ENCODE data around the gene ZNF43.
A peak's percentile ranks its signal among the peaks of the same experiment; 100 is the strongest.
"Not testable (repeated sequence)": the region's sequence is repeated elsewhere in the genome, so short reads cannot be mapped to it uniquely, and the experiment has no call there.

Gene ZNF43

DNA sequence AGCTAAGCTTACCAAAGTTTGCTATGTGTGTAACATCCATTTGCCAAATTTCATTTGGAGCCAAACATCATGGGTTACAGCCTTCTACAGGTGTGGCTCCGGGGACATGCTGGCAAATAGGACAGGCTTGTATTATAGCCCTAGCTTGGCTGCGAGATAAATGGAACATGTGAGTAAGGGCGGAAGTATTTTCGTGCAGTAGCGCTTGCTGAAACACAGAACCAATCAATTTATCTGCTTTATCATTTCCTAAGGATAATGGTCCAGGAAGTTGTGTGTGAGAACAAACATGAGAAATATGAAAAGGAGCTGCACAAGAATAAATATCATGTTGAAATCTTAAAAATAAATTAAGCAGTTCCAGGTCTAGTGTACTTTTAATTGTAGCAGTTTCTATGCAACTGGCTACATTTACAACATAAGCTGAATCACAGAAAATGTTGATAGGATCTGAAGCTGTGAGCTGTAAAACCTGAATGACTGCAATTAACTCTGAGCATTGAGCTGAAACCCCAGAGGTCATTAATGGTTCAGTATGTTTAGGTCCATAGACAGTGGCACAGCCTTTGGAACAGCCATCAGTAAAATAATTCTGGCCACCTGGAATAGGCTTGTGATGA, 46.4 kb downstream of the ZNF43 start:
- no peak for DNase-seq

DNA sequence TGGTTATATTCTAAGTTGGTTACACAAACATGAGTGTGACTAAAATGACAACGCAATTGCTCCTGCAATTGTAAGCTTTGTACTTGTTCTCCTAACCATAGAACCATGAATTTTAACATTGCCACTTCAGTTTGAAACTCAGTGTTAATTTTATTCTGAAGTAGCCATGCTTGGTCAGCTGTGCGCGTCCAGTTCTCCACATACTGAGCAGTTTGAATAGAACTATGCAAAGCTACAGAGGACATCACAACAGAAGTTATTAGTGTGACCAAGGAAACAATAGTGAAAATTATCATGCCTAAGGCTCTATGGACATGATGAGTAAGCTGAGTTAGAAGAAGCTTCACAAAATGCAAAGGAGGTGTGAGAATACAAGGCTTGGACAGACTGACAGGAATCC, 49.0 kb downstream of the ZNF43 start:
- no peak for DNase-seq

DNA sequence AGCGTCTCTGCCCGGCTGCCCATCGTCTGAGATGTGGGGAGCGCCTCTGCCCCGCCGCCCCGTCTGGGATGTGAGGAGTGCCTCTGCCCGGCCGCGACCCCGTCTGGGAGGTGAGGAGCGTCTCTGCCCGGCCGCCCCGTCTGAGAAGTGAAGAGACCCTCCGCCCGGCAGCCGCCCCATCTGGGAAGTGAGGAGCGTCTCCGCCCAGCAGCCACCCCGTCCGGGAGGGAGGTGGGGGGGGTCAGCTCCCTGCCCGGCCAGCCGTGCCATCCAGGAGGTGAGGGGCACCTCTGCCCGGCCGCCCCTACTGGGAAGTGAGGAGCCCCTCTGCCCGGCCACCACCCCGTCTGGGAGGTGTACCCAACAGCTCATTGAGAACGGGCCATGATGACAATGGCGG, 60.2 kb downstream of the ZNF43 start:
- not testable (repeated sequence) for DNase-seq

DNA sequence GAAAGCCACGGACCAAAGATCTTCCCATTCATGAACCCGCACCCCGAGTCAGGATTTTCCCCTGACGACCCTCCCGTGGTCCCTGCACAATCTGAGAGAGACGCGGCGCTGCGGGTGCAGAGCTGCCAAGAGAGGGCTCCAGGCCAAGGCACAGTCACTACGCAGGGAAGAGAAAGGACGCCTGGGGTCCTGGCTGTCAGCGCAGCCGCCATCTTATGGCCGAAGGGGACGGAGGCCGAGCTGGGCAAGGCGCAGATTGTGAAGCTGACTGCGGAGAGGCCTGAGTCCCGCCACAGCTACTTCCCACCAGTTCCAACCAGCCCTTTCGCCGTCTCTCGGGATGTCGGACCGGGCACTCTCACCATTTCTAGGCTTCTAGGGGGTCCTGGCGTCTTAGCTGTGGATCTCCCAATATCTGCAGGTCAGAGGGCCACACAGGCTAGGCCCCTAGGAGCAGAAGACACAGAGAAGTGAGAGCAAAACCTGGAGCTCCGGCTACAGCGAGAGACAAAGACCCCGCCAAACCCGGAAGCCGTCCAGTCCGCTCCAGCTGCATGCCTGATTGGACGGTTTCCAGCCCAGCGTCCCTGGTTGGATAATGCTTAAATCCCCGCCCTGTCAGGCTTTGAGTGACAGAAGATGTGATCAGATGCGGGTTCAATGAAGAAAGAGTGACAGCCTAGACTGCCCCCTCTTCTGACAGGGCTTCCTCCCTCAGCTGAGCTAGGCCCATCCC, 68.7 kb downstream of the ZNF43 start, which contains the start of gene ZNF100:
Gene ZNF100 (minus strand): TSS at position 515 of the 736 bp plus-strand sequence. CDS start 150 bp downstream, at position 365.
- DNase-seq: peak; percentile 94

DNA sequence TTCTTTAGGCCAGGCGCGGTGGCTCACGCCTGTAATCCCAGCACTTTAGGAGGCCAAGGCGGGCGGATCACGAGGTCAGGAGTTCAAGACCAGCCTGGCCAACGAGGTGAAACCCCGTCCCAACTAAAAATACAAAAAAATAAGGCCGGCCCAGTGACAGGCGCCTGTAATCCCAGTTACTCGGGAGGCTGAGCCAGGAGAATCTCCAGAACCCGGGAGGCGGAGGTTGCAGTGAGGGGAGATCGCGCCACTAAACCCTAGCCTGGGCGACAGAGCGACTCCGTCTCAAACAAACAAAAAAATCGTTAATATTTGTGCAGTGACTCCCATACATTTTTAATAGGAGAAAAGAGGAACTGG, 69.3 kb downstream of the ZNF43 start:
- DNase-seq: not testable (repeated sequence)

DNA sequence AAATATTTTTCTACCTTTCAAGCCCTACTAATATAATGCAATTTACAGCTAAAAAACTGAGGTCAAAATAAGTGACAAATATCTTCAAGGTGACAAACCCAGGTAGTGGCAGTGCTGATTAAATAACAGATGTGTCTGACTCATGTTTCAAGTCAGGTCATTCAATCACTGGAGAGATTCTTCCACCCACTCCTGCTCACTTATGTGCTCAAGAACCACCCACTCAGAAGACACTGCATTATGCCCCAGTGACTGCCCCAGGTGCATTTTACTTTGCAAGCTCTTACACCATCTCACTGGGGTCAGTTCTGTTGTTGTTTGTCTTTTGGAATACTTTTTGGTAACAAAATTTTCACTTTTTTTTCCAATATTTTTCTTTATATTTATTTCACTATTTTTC, 70.8 kb downstream of the ZNF43 start:
- DNase-seq: peak; percentile 18

DNA sequence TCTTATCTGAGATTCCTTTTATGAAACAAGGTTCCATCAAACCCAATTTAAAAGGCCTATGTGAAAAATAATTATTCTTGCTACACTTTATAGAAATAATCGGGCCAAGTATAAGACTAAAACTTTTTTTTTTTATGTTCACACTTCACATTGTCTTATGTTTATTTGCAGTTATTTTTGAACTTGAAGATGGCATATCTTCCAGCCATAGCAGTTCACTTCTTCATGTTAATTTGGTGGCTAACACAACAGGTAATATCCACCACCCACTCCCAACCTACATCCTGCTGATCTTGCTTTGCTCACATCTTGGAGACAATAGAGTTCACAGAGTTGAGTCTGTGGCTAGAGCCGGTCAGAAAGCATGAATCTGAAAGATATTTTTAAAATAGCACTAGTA, 74.4 kb downstream of the ZNF43 start:
- not testable (repeated sequence) for DNase-seq

DNA sequence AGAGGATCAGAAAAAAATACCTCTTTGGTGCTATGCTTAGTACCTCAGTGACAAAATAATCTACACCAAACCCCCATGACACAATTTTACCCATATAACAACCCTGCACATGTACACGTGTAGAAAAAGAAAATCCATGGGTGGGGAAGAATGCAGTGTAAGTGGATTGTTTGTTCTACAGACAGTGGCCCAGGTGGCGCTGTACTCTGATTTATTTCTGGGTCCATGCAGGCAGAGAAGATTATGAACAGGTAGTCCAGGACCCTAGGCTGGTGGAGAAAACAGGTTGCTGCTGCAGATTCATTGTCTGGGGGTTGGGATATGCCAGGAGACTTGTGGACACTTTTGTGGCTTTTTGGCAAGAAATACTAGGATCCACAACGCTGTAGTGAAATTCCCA, 77.7 kb downstream of the ZNF43 start:
- DNase-seq: no peak

DNA sequence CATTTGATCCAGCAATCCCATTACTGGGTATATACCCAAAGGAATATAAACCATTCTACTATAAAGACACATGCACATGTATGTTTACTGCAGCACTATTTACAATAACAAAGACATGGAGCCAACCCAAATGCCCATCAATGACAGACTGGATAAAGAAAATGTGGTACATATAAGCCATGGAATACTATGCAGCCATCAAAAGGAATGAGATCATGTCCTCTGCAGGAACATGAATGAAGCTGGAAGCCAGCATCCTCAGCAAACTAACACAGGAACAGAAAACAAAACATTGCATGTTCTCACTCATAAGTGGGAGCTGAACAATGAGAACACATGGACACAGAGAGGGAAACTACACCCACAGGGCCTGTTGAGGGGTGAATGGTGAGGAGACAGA, 80.4 kb downstream of the ZNF43 start:
- DNase-seq: not testable (repeated sequence)
